Measurements from ENCODE around the gene FCRLA.

GRCh38 chr1:161730050-161730564 is 23.1 kb downstream of the FCRLA start:
- TF ChIP-seq, protein P1, sequence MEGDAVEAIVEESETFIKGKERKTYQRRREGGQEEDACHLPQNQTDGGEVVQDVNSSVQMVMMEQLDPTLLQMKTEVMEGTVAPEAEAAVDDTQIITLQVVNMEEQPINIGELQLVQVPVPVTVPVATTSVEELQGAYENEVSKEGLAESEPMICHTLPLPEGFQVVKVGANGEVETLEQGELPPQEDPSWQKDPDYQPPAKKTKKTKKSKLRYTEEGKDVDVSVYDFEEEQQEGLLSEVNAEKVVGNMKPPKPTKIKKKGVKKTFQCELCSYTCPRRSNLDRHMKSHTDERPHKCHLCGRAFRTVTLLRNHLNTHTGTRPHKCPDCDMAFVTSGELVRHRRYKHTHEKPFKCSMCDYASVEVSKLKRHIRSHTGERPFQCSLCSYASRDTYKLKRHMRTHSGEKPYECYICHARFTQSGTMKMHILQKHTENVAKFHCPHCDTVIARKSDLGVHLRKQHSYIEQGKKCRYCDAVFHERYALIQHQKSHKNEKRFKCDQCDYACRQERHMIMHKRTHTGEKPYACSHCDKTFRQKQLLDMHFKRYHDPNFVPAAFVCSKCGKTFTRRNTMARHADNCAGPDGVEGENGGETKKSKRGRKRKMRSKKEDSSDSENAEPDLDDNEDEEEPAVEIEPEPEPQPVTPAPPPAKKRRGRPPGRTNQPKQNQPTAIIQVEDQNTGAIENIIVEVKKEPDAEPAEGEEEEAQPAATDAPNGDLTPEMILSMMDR (IDR thresholded peaks at IDR 0.05; ENCODE audit: insufficient read depth, low read length, poor library complexity, severe bottlenecking) = no peak
- no peak for TF ChIP-seq EZH2phosphoT487 (conservative IDR thresholded peaks at IDR 0.05; ENCODE audit: low read length)
